Astrocyte of the cerebellum (primary cell): ENCODE data around the gene LRFN2.

ENCODE experiments used
- DNase-seq: peaks from one replicate; pipeline ENCODE4 v3.0.0-alpha.2; 2011; ENCODE audit warnings: low read depth
- H3K4me3 ChIP-seq: 2 replicates; pipeline ENCODE4 v1.5.1; 2011; ENCODE audit warnings: mild to moderate bottlenecking, low read depth, low read length, moderate library complexity
- in situ Hi-C: cut with HindIII; loops from 2 replicates; pipeline ENCODE4 v1.10.0; 2017; ENCODE audit warnings: low sequenced_read_pairs
- TF ChIP-seq, protein P1 (sequence below): IDR thresholded peaks from 2 replicates; pipeline ENCODE4 v1.5.1; 2012; ENCODE audit warnings: low read length, low read depth, moderate library complexity, mild to moderate bottlenecking; ENCODE audit errors: missing control alignments

Gene LRFN2

DNA sequence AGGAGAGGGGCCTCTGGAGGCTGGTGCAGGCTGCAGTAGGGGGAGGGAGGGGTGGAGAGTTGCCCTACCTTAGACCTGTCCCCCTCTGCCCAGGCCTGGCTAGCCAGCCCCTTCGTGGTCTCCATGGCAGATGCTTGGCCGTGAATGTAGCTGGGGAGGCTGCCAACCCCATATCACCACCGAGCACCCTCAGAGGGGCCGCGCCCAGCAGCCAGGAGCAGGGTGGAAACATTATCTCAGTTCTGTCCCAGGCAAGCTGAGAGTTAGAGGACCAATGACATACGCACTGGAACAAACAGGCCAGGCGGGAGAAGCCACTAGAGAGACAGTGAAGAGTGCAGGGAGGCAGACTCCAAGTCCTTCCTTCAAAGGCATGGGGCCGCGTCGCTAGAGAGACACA lies 66.5 kb downstream of the LRFN2 start:
- TF ChIP-seq, protein P1, sequence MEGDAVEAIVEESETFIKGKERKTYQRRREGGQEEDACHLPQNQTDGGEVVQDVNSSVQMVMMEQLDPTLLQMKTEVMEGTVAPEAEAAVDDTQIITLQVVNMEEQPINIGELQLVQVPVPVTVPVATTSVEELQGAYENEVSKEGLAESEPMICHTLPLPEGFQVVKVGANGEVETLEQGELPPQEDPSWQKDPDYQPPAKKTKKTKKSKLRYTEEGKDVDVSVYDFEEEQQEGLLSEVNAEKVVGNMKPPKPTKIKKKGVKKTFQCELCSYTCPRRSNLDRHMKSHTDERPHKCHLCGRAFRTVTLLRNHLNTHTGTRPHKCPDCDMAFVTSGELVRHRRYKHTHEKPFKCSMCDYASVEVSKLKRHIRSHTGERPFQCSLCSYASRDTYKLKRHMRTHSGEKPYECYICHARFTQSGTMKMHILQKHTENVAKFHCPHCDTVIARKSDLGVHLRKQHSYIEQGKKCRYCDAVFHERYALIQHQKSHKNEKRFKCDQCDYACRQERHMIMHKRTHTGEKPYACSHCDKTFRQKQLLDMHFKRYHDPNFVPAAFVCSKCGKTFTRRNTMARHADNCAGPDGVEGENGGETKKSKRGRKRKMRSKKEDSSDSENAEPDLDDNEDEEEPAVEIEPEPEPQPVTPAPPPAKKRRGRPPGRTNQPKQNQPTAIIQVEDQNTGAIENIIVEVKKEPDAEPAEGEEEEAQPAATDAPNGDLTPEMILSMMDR = no peak
- H3K4me3 ChIP-seq = no peak overlapping the region
- DNase-seq = no peak
- in situ Hi-C loops = no loop called here

DNA sequence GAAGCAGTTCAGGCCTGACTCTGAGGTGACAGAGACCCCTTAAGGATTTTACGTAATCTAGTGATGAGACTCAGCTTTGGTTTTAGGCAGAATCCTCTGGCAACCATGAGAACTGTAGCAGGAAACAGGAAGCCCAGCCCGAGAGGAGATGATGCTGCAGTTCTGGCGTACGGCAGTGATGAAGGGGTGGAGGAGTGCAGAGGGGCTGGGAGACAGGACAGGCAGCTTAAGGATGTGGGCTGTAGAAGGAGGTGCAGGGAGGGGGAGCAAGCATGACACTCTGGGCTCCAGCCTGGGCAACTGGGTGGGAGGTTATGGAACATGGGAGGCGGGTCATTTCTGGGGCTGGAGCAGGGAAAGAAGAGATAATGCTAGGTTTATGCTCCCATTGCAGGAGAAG lies 67.1 kb downstream of the LRFN2 start:
- TF ChIP-seq, protein P1 = no peak
- in situ Hi-C loops = no loop called here
- no peak overlapping the region for H3K4me3 ChIP-seq
- no peak for DNase-seq

DNA sequence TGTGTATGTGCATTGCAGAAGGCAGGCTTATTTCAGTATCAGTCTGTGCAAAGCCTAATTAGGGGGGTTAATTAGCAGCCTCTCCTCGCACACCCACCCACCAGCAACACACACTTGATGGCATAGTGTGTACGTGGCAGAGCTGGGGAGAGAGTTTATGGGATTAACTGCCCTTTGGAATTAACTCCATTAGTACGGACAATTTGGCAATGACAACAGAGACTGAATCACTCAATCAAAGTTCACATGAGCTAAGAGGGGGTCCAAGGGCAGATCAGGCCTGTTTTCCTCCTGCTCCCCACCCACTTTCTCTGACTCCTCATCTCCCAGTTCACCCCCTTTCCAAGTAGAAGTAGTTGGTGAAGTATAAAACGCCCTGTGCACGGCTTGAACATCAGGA lies 69.5 kb downstream of the LRFN2 start:
- no peak overlapping the region for H3K4me3 ChIP-seq
- no peak for DNase-seq
- TF ChIP-seq, protein P1 = no peak
- in situ Hi-C loops = no loop called here

DNA sequence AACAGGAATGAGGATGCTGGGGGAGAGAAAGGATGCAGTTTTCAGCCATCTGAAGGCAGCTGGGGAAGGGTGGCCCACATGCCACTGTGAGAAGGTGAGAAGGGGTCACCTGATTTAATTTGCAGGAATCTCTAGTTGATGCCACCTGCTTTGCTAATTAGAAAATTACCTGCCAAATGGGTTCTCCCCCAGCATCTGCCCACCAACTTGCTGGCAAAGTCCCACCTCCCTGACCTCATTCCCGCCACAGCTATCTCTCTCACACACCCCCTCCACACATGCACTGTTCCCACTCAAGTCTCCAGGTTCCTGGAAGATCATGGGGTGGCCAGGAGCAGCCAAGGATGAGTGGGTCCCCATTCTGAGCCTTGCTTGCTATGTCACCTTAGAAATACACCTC lies 70.7 kb downstream of the LRFN2 start:
- H3K4me3 ChIP-seq = no peak overlapping the region
- in situ Hi-C loops = no loop called here
- TF ChIP-seq, protein P1 = no peak
- DNase-seq = no peak

DNA sequence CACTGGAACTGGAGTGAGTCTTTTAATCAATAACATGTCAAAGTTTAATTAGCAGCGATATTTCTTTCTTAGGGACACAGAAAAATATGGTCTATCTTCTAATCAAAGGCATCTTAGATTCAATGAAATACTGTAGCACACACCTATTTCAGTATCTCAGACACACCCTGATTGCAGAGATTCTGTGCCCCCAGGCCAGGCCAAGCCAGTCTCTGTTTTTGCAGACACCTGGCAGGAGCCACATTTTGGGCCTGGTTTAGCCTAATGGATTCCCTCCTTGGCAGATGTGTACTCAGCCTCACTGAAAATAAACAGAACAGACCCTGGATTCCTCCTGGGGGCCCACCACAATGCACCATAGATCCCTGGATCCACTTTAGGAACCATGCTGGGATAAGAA lies 74.8 kb downstream of the LRFN2 start:
- H3K4me3 ChIP-seq = no peak overlapping the region
- in situ Hi-C loops = no loop called here
- TF ChIP-seq, protein P1 = no peak
- DNase-seq = no peak

DNA sequence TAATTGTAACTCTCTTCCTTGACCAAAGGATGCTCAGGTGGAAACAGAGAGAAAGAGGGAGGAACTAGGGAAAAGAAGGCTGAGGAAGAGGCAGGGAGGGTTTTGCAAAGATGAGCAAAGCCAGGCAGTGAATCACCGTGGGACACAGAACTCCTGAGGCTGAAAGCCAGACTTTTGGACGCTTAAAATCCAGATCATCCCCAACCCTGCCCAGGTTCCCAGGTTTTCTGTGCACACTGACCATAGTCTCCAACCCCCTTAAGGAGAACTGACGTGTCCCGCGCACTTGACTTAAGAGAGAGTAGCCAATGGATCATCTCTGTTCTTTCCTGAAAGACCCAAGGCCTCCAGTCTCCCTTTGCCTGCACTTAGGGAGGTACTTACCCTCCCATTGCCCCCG lies 75.3 kb downstream of the LRFN2 start:
- in situ Hi-C loops = no loop called here
- TF ChIP-seq, protein P1 = no peak
- no peak overlapping the region for H3K4me3 ChIP-seq
- no peak for DNase-seq

DNA sequence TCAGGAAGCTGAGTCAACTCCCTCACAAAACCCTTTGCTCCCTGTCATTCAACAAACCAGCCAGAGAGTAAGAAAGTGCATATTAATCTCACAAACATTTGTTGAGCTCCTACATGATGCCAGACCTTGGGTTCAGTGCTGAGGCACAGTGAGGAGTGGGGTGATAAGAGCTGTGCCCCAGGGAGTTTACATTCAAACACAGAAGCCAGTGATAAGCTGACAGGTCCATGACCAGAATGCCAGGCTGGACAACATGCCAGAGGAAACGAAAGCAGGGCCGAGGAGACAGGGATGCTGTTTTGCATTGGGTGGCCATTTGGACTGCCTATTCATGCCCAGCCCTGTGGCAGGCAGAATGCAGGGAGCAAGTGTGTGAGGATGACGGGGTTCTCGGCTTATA lies 76.7 kb downstream of the LRFN2 start:
- DNase-seq = no peak
- in situ Hi-C loops = no loop called here
- no peak overlapping the region for H3K4me3 ChIP-seq
- TF ChIP-seq, protein P1 = no peak
